RWPE2 (cell line): ENCODE data around the gene CNTN4.
"Not testable (repeated sequence)": the region's sequence is repeated elsewhere in the genome, so short reads cannot be mapped to it uniquely, and the experiment has no call there.

Experiments
- ATAC-seq: fragments of 200-7000 bp; cut with Tn5 transposase; 3 replicates; pipeline ENCODE4 v1.9.1; 2021; ENCODE audit warnings: low read depth
- DNase-seq: peaks from one replicate; pipeline ENCODE4 v3.0.0-alpha.2; 2020; ENCODE audit warnings: low spot score
- H3K27ac ChIP-seq: fragments of 450-650 bp; 2 replicates; pipeline ENCODE4 v1.5.1; 2017; ENCODE audit warnings: mild to moderate bottlenecking; ENCODE audit not compliant: poor library complexity, severe bottlenecking
- H3K27me3 ChIP-seq: fragments of 250-450 bp; sonication (Bioruptor Pico); 2 replicates; pipeline ENCODE4 v1.5.1; 2021; ENCODE audit warnings: mild to moderate bottlenecking, moderate library complexity; ENCODE audit not compliant: insufficient read depth, poor library complexity, severe bottlenecking
- H3K36me3 ChIP-seq: fragments of 250-450 bp; sonication (Bioruptor Pico); 2 replicates; pipeline ENCODE4 v1.5.1; 2020; ENCODE audit warnings: low read depth, mild to moderate bottlenecking, moderate library complexity
- H3K4me1 ChIP-seq: fragments of 250-450 bp; sonication (Bioruptor Pico); 2 replicates; pipeline ENCODE4 v1.5.1; 2021; ENCODE audit warnings: mild to moderate bottlenecking, moderate library complexity; ENCODE audit not compliant: insufficient read depth, poor library complexity, severe bottlenecking
- H3K4me3 ChIP-seq: fragments of 250-450 bp; sonication (Bioruptor Pico); 2 replicates; pipeline ENCODE4 v1.5.1; 2021; ENCODE audit warnings: mild to moderate bottlenecking, moderate library complexity; ENCODE audit not compliant: severe bottlenecking
- H3K9me3 ChIP-seq: fragments of 250-450 bp; sonication (Bioruptor Pico); 2 replicates; pipeline ENCODE4 v1.5.1; 2021; ENCODE audit warnings: mild to moderate bottlenecking, moderate library complexity; ENCODE audit not compliant: severe bottlenecking
- TF ChIP-seq, protein P1 (sequence below): fragments of 450-650 bp; IDR thresholded peaks from one replicate; pipeline ENCODE4 v1.5.1; 2017; ENCODE audit warnings: mild to moderate bottlenecking, moderate library complexity; ENCODE audit not compliant: poor library complexity, severe bottlenecking

The CNTN4 gene

DNA sequence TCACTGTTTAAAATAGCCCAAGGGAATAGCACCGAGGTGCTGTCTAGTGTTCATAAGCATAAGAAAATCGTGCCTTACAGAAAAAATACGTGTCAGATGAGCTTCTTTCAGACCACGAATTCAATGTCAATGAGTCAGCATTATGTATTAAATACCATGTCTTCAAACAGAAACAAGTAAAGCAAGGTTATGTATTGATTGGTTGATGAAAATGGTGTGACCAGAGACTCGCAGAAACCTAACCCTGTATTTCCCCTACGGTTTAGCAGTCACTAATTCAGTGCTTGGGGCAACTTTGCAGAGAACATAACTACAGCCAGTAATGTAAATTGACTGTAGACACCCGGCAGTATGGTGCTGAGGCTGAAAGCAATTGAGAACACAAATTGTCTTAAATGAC is 703.8 kb downstream of the CNTN4 start:
- no peak for ATAC-seq

DNA sequence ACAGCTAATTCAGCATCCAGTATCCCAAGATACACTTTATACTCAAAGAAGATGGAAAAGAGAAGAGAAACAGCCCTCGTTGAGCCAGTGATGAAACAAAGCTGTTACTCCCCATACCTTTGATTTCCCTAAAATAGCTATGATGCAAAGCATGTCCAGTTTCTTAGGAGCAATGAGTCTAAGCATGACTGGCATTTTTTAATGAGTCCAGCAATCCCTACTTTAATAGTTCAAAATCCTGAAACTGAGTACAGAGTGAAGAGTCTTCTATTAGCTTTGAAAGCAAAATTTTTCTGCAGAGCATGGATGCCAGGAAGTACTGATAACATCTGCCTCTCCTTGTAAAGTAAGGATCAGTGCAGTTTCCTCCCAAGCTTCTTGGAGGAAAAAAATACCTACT is 708.8 kb downstream of the CNTN4 start:
- Histone ChIP-seq H3K9me3 (no peaks in the 10 kb centered on the region), H3K27ac (no peak overlapping the region), H3K36me3 (no peaks in the 10 kb centered on the region), H3K4me3 (no peak overlapping the region), H3K4me1 (no peaks in the 10 kb centered on the region), H3K27me3 (no peaks in the 10 kb centered on the region)
- DNase-seq (no peak), ATAC-seq (no peak)
- TF ChIP-seq, protein P1, sequence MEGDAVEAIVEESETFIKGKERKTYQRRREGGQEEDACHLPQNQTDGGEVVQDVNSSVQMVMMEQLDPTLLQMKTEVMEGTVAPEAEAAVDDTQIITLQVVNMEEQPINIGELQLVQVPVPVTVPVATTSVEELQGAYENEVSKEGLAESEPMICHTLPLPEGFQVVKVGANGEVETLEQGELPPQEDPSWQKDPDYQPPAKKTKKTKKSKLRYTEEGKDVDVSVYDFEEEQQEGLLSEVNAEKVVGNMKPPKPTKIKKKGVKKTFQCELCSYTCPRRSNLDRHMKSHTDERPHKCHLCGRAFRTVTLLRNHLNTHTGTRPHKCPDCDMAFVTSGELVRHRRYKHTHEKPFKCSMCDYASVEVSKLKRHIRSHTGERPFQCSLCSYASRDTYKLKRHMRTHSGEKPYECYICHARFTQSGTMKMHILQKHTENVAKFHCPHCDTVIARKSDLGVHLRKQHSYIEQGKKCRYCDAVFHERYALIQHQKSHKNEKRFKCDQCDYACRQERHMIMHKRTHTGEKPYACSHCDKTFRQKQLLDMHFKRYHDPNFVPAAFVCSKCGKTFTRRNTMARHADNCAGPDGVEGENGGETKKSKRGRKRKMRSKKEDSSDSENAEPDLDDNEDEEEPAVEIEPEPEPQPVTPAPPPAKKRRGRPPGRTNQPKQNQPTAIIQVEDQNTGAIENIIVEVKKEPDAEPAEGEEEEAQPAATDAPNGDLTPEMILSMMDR: no peak

More for the DNA sequence above, 703.8 kb downstream of the CNTN4 start:
- H3K27me3 ChIP-seq: no peaks in the 10 kb centered on the region
- H3K27ac ChIP-seq: no peak overlapping the region
- no peaks in the 10 kb centered on the region for H3K9me3 ChIP-seq
- H3K4me3 ChIP-seq: no peak overlapping the region
- H3K4me1 ChIP-seq: no peaks in the 10 kb centered on the region
- H3K36me3 ChIP-seq: no peaks in the 10 kb centered on the region
- no peak for DNase-seq
- TF ChIP-seq, protein P1: no peak

DNA sequence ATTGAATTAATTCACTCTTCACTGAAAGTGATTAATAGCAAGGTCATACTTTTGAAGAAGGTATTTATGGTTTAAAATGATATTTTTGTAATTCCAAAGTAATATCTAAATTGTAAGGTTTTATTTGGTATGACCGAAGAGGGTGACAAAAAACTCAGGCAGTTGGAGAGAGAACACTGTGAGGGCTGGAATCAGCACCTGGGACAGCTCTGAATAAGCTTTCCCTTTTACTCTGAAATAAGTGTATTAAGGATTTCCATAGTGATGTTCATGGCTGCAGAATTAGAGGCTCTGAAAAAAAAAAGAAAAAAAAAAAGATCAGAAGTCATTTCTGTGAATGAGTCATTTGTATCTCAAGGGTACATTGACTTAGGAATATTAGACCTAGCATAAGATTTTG is 712.1 kb downstream of the CNTN4 start:
- no peak overlapping the region for H3K27ac ChIP-seq
- TF ChIP-seq, protein P1: no peak
- no peak overlapping the region for H3K4me3 ChIP-seq
- ATAC-seq: no peak
- no peak for DNase-seq
- H3K36me3 ChIP-seq: no peaks in the 10 kb centered on the region
- no peaks in the 10 kb centered on the region for H3K9me3 ChIP-seq
- no peaks in the 10 kb centered on the region for H3K27me3 ChIP-seq
- no peaks in the 10 kb centered on the region for H3K4me1 ChIP-seq

DNA sequence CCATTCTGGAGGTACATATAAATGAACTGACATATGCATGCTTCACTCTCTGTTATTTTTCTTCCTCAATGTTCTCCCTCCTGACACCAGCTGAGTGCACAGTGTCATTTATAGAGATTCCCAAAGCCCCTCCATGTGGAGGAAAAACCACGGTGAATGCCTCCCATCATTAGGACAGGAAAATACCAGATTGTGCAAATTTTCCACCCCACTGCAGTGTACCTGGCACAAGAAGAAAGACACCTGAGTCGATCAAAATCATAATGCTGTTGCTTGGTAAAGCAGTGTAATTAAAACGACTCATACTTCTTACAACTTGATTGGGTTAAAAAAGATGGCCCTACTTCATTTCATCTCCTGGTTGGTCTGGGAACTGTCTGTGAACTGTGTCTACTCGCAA is 720.9 kb downstream of the CNTN4 start:
- H3K4me1 ChIP-seq: no peaks in the 10 kb centered on the region
- no peak for ATAC-seq

DNA sequence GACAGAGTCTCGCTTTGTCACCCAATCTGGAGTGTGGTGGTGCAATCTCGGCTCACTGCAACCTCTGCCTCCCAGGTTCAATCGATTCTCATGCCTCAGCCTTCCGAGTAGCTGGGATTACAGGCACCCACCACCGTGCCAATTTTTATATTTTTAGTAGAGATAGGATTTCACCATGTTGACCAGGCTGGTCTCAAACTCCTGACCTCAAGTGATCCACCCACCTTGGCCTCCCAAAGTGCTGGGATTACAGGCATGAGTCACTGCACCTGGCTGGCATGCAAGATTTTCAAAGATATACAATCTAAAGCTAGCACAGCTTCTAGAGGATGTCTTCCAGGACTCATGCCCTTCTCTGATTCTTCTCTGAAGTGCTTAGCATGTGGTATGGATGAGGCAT is 722.3 kb downstream of the CNTN4 start:
- H3K4me1 ChIP-seq, ATAC-seq, H3K36me3 ChIP-seq, DNase-seq, H3K4me3 ChIP-seq, H3K27me3 ChIP-seq, H3K9me3 ChIP-seq, H3K27ac ChIP-seq: not testable (repeated sequence)

More for the DNA sequence above, 720.9 kb downstream of the CNTN4 start:
- Histone ChIP-seq H3K27ac (no peak overlapping the region), H3K4me3 (no peak overlapping the region), H3K36me3 (no peaks in the 10 kb centered on the region), H3K27me3 (no peaks in the 10 kb centered on the region), H3K9me3 (no peaks in the 10 kb centered on the region)
- TF ChIP-seq, protein P1: no peak
- no peak for DNase-seq
